MV-4-11 (cell line): Measurements from ENCODE around the gene KDM3A.

ENCODE experiments used
- DNase-seq: peaks from one replicate; lab custom pipeline; 2025; lab: John Stamatoyannopoulos, UW

KDM3A gene

DNA sequence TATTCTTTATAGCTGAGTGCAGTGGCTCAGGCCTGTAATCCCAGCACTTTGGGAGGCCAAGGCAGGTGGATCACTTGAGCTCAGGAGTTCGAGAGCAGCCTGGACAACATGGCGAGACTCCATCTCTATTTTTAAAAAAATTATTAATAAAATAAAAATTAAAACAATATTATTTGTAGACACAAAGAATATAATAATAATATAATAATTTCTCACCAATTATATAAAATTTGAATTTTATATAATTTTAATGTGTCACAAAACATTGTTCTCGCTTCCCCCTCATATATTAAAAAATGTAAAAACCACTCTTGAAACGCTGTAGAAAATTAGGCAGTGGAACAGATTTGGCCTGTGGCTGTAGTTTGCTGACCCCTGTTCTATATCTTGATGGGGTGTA is 5.6 kb upstream of the KDM3A start:
- no peak for DNase-seq

DNA sequence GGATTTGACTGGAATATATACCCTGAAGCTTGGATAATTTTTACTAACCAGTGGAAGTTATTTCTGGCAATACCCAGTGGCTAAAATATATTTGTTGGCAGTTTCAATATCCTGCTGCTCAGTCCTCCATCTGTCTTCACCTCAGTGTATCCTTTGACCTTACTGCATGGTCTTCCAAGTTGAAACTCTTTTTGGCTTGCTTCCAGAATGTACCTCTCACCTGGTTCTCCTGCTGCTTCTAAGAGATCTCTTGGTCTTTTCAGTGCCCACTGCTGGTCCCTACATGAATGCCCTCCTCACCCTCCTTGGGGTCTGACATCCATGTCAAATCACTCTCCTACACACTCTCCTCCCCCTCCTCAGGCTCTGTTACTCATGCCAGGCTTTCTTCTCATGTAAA is 4.8 kb upstream of the KDM3A start:
- DNase-seq, result no peak

DNA sequence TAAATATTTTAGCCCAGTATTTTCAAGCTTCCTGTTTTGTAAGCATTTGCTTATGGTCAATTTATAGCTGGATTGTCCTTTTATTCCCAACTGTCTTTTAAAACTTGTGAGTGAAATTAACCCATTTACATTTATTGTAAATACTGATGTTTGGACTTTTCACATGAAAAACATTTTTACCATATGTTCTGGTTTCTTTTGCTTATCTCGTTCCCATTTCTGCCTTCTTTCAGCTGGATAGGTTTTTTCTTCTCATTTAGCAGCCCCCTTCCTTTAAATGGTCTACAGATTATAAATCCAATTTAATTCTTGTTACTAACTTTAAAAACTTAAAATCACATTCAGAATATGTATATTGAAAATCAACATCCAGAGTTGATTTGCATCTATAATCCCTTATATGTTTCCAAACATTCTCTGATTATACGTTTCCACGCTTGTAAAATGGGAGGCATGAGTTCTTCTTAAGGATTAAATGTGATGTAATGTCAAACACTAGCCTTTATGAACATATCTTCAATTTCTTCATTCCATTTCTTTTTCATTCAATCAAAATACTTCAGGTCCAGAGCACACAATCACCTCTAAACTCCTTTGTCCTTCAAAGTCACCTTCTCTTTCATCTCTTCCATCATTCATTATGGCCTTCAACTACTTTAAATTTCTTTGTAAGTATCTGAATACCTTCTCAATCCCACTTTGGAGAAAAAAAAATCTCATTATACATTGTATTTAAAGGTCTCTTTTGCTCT is 1.1 kb upstream of the KDM3A start:
- DNase-seq, result peak; percentile 32

DNA sequence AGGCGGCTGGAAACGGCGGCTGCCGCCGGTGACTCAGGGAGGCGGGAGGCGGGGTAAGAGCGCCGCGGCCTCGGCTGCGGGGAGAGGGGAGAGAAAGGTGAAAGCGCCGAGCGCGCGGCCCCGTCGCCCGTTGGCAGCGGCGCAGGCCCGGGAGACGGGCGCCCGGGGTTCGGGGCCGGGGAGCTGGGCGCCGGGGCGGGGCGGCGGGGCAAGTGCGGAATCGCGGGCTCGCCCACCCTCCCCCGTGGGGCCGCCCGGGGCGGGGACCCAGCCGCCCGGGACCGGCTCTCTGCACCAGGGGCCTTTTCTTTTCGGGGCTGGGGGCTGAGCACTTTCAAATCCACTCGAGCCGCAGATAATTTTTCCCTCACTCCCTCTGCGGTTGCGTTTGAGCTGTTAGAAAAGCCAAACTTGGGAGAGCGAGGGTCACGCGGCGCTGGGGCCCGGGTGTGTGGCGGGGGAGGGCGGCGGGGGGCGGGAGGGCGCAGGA is 266 bp downstream of the KDM3A start:
- DNase-seq, result no peak

DNA sequence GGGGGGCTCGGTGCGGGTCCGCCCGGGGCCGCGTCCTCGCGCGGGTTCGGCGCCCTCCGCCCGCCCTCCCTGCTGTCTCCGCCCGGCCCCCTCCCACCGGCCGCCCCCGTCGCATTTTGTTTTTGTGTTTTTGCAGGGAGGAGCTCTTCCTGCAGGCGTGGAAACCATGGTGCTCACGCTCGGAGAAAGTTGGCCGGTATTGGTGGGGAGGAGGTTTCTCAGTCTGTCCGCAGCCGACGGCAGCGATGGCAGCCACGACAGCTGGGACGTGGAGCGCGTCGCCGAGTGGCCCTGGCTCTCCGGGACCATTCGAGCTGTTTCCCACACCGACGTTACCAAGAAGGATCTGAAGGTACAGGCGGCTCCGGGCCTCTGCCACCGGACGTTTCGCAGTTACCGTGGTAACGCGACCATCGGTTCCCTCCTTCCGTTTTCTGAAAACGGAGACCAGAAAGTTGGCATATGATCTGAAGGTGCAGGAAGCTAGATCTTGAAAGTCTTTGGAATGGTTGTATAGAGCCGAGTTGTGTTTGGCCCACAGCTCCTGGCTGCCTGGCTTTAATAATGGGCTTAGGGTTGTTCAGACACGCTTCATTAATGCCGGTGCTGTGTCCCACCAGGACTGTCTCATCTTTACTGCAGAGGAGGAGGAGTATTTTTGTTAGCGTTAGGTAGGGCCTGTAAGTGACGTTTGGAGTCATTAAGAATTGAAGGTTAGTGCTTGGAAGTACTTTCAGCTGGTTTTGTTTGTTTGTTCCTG is 891 bp downstream of the KDM3A start:
- peak; percentile 76 for DNase-seq

DNA sequence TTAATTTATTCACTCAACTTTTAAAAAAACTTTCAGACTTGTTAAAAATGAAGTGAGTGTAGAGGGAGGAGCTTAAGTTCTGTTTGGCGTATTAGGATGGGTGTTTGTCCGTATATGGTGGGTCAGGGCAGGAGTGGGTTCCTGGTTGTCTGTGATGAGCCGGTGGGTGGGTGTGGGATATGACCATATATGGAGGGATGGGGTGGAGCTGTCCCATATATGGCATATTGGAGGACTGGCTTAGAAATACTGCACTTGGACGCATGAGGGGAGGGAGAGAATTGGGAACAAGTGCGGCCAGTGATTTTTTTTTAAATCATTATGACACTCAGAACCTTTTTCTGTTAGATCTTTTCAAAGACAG is 1.5 kb downstream of the KDM3A start:
- peak; percentile 92 for DNase-seq

DNA sequence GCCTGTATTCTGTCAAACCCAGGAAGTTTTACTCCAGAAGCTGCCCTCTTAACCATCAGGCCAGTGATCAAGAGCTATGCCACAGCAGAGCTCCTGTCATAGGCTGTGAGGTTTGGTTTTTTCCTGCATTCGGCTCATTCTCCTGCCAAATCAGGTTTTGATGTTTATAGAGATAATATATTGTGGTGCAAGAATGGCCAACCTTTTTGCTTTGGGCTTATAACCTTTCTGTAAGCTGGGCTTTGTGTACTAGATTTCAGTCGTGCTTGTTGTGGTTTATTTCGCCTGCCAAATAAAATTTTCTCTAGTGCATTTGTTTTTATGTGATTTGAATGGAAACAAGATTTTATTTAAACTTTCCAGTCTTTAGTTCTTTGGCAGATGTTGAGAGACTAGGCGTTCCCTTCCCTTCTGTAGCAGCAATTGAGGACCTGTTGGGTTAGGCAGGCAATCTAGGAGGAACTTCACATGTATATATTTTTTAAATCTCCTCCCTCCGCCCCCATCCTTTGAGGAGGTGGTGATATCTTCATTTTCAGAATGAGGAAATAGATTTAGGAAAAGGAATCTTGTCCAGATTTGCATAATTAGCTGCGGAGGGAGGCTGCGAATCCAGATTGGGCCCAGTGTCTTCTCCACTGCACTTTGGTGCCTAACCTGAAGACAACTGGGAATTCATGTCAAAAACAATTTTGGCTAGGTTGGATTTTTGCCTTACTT is 2.6 kb downstream of the KDM3A start:
- no peak for DNase-seq

DNA sequence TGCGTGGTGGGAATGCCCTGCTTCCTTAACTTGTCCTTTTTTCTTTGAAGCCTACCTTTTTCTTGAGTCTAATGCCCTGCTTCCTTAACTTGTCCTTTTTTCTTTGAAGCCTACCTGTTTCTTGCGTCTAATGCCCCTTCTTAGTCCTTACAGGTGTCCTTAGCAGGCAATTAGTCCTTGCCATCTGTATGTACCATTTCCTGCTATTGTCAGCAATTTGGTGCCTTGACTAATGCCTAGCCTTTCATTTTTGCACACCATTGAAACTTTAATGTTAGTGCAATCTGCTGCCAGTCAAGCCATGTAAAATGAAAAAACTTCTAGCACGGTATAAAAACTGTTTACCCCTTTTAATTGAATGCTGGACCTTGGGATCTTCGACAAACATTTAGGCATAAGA is 4.3 kb downstream of the KDM3A start:
- DNase-seq, result no peak

DNA sequence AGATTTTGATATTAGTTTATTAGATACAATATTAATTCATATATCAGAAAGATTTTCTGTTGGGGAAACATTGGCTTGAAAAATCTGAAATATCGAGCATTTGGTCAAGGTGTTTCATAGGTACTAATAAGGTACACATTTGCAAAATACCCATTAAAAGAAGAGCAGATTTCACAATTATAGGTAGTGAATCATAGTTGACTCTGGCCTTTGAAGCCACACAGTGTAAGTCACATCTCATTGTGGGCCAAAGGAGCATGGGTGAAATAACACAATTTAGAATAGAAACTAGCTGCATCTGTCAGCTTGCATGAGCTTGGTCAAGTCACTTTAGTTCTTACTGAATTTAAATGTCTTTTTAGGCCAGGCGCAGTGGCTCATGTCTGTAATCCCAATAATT is 4.9 kb downstream of the KDM3A start:
- DNase-seq, result peak; percentile 18

DNA sequence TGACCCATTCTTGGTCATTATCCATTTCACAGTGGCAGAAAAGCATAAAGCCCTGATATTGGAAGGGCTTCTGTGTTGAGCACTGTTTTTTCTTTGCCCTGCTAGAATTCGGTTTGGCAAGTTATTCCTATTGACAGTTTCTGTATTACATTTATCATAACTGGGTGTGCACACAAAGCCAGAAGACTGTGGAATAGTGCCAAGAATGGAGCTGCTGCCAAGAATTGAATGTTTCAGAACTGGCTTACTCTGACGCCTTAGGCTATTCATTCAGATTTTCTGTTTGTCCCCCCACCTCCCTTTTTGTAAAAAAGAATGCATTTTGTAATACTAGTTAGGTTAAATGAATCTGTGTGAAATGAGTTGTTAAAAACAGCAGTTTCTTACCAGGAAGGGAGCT is 12.7 kb downstream of the KDM3A start:
- DNase-seq, result no peak

DNA sequence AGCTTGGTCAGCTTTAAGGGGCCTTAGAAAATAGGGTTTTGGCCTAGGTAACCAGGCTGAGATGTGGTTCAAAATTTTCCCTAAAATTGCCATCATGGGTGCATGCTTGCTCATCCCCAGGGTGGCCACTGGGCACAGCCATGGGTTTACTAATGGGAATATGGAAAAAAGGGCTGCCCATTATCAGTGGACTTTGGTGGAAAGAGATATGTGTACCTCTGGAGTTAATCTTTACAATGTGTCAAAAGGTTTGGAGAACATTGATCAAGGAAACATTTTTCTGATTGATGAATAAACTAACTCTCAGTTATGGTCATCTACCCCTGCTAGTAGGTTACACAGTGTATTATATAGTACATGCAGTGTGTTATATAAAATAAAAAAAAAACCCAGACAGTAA is 13.1 kb downstream of the KDM3A start:
- no peak for DNase-seq

DNA sequence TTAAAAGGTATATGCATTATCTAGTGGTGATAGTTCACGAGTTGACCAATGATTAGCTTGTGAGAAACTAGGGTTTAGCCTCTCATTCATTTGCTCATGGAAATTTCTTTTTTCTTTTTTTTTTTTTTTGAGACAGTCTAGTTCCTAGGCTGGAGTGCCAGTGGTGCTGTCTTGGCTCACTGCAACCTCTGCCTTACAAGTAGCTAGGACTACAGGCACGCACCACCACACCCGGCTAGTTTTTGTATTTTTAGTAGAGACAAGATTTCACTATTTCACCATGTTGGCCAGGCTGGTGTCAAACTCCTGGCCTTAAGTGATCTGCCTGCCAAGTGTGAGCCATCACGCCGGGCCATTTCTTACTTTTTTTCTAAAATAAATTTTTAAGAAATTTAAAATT is 14.0 kb downstream of the KDM3A start:
- no peak for DNase-seq

DNA sequence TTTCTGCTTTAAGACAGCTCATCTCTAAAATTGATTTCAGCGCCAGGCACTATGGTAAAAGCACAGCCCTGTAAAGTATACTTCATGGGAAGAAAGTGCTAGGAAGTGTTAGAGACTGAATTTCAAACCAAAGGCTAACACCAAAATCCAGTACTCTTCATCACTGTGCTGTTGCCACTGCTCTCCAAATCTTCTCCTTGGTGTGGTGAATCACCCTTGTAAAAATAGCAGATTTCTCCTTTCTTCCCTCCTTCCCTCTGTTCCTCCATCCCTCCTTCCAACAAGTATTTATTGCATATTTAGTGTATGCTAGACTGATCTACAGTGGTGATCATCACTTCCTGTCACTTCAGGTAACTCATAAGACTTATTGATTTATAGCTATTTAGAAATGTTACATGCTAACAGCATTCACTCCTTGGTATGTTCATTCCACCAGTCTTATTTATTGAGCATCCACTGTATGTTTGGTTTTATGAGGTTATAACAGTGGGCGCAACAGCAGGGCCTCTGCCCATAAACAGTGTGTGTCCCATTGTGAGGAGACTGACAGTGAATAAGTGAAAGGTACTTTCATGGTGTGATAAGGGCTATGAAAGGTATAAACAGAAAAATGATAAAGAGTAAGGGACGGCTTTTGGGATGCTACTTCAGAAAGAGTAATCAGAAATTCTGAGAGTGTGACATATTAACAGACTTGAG is 20.0 kb downstream of the KDM3A start:
- no peak for DNase-seq

DNA sequence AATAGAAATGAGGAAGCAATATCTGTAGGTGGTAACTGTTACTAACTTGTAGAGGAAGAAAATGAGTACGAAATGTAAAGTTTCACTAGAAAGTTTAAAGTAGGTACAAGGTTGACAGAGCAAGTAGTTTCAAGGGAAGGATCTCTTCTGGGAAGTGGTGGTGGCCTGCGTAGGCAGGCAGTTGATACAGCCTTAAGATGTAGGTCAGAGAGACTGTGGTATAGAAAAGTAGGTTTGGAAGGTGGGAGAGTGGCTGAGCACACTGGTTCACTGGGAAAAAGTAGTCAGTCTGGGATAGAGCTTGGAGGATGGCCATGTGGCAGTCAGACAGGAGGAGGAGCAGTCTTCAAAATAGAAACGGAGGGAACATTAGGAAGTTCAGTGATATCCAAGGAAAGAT is 23.5 kb downstream of the KDM3A start:
- peak; percentile 31 for DNase-seq

DNA sequence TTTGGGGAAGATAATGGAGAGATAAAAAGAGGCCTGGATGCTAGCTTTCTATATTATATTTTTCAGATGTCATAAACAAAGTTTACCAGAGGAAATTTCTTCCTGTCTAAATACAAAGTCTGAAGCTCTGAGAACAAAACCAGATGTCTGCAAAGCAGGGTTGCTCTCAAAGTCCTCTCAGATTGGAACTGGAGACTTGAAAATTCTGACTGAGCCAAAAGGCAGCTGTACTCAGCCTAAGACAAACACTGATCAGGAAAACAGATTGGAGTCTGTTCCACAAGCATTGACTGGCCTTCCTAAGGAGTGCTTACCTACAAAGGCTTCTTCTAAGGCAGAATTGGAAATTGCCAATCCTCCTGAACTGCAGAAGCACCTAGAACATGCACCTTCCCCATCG is 25.1 kb downstream of the KDM3A start:
- DNase-seq, result no peak

DNA sequence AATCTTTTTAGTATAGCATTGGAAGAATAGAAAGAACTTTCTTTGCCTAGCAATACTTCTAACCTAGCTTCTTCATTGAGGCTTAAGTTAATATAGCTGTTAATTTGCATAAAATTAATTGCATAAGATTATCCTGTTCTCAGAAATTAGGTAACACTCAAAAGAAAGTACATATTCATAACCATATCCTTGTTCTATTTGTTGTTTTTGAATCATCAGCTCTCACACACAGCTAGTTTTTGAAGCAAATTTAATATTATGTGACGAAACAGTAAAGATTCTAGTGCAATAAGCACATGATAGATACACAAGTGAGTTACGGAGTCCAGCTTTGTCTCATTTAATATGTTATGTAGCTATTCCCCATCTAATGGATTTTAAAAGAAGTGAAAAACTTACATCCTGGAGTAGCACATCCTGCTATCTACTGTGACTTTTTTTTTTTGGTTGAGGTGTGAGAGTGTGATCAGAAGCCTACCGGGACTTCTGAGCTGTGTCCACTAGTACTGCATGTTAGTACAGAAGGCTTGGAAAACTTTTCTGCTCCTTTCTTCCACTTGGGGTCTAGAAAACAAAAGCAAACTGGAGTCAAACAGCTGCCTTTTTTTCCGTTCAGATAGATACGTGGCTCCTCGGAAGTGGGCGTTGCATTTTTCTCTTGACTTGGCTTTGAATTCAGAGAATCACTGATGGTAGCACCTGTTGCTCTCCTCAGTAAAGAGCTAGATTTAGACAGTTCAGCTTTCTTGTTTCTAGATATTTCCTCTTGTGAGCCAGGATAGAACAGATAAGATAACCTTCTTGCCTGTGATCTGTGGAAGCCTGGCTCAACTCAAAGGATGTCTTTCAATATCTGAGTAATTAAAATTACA is 27.2 kb downstream of the KDM3A start:
- no peak for DNase-seq

DNA sequence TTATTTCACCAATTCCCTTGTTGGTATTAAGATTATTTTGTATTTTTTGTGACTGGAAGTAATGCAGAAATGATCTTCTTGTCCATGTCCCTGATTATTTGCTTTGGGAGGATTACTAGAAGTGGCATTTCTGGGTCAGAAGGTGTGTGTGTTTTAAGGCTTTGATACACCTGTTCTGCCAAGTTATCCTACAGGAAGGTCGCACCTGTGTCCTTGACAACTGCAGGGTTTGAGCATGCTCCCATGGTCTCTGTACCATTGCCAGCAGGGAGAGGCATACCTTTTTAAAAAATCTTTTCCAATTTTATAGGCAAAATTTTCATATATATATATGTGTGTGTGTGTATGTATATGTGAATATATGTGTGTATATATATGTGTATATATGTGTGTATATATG is 29.7 kb downstream of the KDM3A start:
- DNase-seq, result no peak

DNA sequence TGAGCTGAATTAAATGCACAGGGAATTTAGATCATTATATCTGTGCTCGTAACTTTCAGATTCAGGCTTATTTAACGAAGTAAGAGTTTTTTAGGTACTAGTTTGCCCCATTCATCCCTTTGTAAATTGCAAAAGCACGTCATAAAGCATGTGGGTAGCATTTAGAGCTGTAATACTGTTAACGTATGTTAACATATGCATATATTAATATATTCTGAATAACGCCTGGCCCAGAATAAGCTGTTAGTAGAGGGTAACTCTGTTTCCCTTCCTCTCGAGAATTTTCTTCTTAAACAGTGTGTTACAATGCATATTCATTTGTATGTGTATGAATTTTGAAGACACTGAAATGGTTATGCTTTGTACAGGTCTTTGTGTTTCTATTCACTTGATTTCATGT is 30.5 kb downstream of the KDM3A start:
- DNase-seq, result no peak

DNA sequence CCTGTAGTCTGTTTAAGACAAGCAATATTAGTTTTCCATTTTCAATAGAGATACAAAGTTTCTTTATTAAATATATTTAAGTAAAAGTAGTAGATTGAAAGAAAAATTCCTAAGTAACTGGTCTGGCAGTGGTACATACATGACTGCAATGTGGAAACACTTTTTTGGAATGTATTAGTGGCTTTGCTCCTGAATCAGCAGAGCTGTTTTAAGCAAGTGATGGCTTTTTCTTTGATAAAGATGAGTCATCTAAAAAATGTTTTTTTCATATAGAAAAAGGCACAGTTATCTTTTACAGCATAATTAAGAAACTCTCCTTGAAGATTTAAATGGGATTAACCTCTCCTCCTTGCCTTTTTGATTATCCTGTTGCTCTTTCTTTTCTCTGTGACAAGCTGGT is 34.9 kb downstream of the KDM3A start:
- DNase-seq, result no peak

DNA sequence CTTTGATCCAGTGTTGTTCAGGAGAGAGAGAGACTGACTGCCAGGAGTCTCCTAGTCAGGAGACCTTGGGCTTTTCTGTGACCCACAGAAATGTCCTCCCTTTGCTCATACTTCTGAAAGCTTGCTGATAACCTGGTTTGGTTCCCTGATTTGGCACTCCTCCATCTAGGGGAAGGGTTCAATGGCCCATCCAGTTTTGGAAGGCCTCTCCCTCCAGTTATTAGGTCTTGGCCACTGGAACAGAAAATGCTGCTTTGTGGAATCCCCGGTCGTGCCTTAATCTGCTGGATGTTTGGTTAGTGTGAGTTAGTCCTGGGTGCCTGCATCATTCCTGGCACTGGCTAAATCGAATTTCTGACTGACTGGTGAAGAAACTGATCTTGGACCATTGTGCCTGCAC is 35.7 kb downstream of the KDM3A start:
- DNase-seq, result no peak

DNA sequence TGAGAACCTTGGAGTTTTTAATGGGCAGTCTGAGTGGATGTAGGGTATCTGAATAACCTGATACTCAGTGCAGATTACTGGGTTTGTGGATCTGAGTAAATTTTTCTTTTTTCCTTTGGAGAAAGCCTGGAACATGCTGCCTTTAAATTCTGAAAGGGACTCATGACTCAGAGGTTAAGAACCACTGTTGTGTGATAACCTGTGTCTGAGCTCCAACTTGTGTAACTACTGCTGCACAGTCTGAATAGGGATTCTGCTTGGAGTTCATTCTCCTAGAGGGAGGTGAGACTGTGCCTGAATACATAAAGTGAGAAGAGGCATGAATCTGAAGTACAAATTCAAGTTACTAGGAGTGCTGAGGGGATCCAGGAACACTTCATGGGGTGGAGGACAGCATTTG is 36.2 kb downstream of the KDM3A start:
- DNase-seq, result no peak
